ENCODE data around the gene GATAD2A. TPM values are rescaled to one million over a fixed set of nuclear protein-coding genes. Genes with fewer than 3 reads are reported as not detected.

Gene GATAD2A
- total RNA-seq, 1 donor, result 44.5 TPM

DNA sequence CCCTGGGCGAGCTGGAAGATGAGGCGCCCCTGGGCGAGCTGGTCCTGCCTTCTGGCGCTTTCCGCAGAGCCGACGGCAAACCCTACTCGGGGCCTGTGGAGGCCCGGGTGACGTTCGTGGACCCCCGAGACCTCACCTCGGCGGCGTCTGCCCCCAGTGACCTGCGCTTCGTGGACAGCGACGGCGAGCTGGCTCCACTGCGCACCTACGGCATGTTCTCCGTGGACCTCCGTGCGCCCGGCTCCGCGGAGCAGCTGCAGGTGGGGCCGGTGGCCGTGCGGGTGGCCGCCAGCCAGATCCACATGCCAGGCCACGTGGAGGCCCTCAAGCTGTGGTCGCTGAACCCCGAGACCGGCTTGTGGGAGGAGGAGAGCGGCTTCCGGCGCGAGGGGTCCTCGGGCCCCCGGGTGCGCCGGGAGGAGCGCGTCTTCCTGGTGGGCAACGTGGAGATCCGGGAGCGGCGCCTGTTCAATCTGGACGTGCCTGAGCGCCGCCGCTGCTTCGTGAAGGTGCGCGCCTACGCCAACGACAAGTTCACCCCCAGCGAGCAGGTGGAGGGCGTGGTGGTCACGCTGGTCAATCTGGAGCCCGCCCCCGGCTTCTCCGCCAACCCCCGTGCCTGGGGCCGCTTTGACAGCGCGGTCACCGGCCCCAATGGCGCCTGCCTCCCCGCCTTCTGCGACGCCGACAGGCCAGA lies 138.9 kb downstream of the GATAD2A start:
- H3K4me3 ChIP-seq (ENCODE audit: low read depth, low read length), result no peak overlapping the region
- DNase-seq (ENCODE audit: low read depth), result no peak
- TF ChIP-seq, protein P1, sequence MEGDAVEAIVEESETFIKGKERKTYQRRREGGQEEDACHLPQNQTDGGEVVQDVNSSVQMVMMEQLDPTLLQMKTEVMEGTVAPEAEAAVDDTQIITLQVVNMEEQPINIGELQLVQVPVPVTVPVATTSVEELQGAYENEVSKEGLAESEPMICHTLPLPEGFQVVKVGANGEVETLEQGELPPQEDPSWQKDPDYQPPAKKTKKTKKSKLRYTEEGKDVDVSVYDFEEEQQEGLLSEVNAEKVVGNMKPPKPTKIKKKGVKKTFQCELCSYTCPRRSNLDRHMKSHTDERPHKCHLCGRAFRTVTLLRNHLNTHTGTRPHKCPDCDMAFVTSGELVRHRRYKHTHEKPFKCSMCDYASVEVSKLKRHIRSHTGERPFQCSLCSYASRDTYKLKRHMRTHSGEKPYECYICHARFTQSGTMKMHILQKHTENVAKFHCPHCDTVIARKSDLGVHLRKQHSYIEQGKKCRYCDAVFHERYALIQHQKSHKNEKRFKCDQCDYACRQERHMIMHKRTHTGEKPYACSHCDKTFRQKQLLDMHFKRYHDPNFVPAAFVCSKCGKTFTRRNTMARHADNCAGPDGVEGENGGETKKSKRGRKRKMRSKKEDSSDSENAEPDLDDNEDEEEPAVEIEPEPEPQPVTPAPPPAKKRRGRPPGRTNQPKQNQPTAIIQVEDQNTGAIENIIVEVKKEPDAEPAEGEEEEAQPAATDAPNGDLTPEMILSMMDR (IDR thresholded peaks at IDR 0.05; ENCODE audit: insufficient read depth, low read depth, low read length), result no peak

DNA sequence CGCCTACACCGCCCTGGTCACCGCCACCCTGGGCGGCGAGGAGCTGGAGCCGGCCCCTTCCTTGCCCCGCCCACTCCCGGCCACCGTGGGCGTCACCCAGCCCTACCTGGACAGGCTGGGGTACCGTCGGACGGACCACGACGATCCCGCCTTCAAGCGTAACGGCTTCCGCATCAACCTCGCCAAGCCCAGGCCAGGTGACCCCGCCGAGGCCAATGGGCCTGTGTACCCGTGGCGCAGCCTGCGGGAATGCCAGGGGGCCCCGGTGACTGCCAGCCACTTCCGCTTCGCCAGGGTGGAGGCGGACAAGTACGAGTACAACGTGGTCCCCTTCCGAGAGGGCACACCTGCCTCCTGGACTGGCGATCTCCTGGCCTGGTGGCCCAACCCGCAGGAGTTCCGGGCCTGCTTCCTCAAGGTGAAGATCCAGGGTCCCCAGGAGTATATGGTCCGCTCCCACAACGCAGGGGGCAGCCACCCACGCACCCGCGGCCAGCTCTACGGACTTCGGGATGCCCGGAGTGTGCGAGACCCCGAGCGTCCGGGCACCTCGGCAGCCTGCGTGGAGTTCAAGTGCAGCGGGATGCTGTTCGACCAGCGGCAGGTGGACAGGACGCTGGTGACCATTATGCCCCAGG lies 139.6 kb downstream of the GATAD2A start:
- TF ChIP-seq, protein P1 (IDR thresholded peaks at IDR 0.05; ENCODE audit: insufficient read depth, low read depth, low read length), result no peak
- no peak overlapping the region for H3K4me3 ChIP-seq (ENCODE audit: low read depth, low read length)
- DNase-seq (ENCODE audit: low read depth), result no peak

DNA sequence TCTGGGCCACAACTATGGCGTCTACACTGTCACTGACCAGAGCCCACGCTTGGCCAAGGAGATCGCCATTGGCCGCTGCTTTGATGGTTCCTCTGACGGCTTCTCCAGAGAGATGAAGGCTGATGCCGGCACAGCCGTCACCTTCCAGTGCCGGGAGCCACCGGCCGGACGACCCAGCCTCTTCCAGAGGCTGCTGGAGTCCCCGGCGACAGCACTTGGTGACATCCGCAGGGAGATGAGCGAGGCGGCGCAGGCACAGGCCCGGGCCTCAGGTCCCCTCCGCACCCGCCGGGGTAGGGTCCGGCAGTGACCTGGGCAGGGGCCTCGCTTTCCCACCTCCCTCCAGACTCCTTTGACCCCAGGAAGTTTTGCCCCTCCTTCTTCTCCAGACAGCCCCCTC lies 140.2 kb downstream of the GATAD2A start:
- no peak for DNase-seq (ENCODE audit: low read depth)
- TF ChIP-seq, protein P1 (IDR thresholded peaks at IDR 0.05; ENCODE audit: insufficient read depth, low read depth, low read length), result no peak
- no peak overlapping the region for H3K4me3 ChIP-seq (ENCODE audit: low read depth, low read length)

DNA sequence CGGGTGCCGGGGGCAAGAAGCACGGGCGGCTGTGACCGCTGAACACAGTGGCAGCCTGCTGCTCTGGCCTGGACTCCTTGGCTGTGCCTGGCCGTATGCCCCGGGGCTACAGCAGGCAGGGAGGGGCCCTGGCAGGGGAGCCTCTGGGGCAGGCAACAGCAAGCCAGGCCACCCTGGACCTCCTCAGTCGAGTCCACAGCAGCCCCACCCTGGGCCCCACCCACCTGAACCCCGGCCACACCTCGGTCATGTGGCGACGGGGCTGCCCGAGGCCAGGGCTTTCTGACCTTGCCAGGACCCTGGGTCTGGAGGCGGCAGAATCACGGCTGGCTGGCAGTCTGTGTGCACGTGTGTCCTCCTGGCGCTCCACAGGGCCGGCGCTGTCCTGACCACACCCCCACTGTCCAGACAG lies 141.3 kb downstream of the GATAD2A start:
- no peak overlapping the region for H3K4me3 ChIP-seq (ENCODE audit: low read depth, low read length)
- no peak for DNase-seq (ENCODE audit: low read depth)
- TF ChIP-seq, protein P1 (IDR thresholded peaks at IDR 0.05; ENCODE audit: insufficient read depth, low read depth, low read length), result no peak

DNA sequence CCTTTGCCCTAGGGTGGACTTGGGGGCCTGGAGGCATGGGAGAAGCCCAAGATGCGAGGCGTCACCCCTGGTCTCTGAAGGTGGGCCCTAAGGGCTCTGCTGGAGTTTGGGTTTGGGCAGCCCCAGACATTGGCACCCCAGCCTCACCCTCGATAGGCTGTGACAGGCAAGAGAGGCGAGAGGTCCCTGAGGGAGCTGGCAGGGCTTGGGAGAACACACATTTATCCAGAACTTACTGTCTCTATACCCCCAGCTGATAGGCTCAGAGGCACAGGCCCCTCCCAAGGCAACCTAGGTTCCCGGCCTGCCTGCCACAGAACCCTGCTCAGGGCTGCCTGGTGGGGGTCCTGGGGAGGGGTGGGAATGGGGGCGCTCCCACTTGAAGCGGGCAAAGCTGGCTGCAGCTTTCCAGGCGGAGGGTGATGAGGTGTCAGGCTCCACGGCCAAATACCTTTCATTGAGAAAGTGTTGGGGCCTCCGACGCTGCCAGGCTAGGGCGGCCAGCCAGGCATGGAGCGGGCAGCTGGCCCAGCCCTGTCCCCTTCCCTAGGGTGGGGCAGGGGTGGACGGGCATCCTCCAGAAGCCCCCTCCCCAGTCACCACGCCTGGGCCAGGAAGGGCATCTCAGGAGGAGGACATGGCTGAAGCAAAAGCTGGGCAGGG lies 142.3 kb downstream of the GATAD2A start:
- H3K4me3 ChIP-seq (ENCODE audit: low read depth, low read length), result no peak overlapping the region
- DNase-seq (ENCODE audit: low read depth), result no peak
- TF ChIP-seq, protein P1 (IDR thresholded peaks at IDR 0.05; ENCODE audit: insufficient read depth, low read depth, low read length), result no peak

DNA sequence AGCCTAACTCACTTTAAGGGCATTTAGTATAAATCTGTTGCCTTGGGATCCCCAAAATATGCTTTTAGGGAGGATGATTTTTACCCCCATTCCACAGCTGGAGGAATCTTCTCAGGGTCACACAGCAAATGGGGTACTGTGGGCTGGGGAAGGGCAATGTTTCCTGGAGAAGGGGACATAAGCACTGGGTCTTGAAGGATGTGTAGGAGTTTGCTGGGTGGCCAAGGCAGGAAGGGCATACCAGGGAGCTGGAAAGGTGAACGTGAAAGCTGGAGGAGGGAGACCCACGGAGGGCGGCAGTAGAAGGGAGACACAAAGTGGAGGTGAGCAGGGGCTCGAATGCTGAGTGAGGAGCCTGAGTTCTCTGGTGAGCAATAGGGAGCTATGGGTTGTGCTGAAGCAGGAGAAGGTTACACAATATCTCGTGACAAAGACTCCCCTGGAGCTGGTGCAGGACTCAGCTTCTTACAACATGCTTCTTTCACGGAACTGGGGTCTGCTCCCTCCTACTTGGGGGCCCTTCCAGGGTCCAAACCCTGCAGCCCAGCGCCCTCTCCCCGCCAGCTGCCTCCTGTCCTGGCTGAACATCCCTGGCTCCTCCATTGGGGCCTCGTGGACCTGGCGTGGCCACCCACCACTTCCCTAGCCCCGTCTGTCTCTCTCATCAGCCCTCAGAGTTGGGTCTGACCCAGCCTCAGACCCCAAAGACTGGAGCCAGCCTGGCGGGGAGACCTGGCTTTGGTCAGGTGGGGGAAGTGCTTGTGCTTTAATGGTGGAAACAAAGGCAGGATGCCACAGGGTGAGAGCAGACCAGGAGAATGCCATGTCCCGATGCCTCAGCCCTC lies 143.7 kb downstream of the GATAD2A start:
- TF ChIP-seq, protein P1 (IDR thresholded peaks at IDR 0.05; ENCODE audit: insufficient read depth, low read depth, low read length), result no peak
- H3K4me3 ChIP-seq (ENCODE audit: low read depth, low read length), result no peak overlapping the region
- DNase-seq (ENCODE audit: low read depth), result no peak

Data from fibroblast of villous mesenchyme (primary cell).